Femur (tissue), 1 donor: ENCODE results near the gene PCDH15.
"Not testable (repeated sequence)": the region's sequence is repeated elsewhere in the genome, so short reads cannot be mapped to it uniquely, and the experiment has no call there.

ENCODE experiments used
- DNase-seq: peaks from one replicate; pipeline ENCODE4 v3.0.0-alpha.2; 2017

The PCDH15 gene

GRCh38 chr10:54531296-54531695 is 269.7 kb downstream of the PCDH15 start:
- DNase-seq = no peak

DNA sequence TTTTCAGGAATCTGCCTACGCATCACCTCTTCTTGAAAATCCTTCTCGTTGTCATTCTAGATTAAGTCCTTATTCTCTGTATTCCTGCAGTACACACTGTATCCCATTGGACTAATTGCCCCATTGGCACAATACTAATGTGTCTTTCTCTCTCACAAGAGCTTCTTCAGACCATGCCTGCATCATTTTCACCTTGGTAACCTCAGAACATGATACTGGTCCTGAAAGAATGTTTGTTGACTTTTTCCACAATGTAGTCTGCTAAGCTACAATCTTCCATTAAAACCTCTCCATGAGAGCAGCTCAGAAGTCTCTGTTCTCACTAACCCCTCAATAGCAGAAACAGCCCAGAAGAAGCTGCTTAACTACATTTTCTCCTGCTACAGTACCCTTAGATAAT is 270.7 kb downstream of the PCDH15 start:
- no peak for DNase-seq

GRCh38 chr10:54525816-54526215 is 275.2 kb downstream of the PCDH15 start:
- DNase-seq = no peak

- DNase-seq = not testable (repeated sequence)
These were observed 285.8 kb downstream of the PCDH15 start for GRCh38 chr10:54515244-54515643.

DNA sequence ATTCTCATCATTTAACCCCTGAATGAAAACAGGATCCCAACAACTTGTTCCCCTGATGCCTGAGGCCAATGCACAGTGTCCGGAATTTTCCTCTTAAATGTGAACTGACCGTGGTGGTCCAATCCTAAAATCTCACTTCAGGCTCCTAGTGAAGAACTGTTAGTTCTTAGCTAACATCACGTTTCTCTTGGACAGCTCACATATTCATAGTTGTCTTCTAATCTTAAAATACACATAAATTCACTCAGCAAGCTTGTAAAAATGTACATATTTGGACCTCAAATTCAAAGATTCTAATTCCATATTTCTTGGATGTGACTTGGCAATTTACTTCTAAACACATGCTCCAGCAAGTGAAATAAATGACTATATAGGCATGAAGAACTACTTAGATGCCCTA is 297.2 kb downstream of the PCDH15 start:
- DNase-seq = no peak

- DNase-seq = no peak
These were observed 299.1 kb downstream of the PCDH15 start for GRCh38 chr10:54501929-54502328.

DNA sequence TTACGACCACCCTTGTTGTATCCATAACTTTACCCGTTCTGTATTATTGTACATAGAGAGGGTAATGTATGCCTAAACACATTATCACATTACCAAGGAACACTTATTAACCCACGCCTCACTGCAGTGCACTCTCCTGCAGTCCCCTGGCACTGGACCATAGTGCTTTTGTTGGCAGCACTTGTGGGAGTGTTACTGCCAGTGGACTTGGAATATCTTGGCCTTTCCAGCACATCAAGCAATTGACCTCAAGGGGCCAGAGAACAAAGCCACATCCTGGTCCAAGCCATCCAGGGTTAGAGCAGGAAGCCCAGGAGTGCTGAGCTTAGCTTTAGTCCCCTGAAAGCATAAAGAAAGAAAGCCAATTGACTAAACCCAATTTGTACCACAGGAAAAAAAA is 304.2 kb downstream of the PCDH15 start:
- DNase-seq = no peak

DNA sequence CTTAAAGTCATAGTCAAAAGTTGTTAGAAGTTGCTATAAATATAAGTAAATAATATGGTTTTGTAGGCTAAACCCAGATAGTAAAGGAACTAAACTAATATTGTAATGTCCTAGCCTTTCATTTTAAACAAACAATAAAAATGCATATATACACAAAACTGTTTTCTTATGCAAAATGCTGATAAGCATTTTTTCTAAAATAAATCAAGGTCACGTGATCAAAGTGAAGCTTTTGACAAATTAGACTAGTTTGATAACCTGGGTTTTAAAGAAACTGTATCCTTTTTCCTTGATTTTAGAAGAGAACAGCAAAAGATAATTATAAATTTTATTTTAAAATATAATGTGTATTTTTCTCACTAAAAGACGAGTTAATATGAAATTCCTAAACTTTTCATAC is 313.3 kb downstream of the PCDH15 start:
- DNase-seq = no peak

GRCh38 chr10:54485971-54486370 is 315.1 kb downstream of the PCDH15 start:
- DNase-seq = no peak

DNA sequence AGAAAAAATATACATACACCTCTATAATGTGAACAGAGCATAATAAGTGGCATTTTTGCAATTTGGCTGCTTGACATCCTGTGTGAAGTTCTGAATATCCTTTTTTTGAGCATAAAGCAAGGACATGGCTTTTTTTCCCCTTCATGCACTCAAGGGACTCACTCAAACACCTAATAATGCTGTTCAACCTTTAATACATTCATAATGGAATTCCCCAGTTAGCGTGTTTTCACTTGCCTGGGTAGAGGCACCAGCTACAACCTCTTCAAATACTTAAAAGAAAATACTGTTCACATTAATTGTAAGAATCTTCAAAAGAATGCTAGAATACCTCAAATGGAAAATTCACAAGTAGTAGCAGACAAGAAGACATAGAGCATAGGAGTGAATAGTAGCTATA is 316.8 kb downstream of the PCDH15 start:
- no peak for DNase-seq

GRCh38 chr10:54478601-54479000 is 322.4 kb downstream of the PCDH15 start:
- no peak for DNase-seq

DNA sequence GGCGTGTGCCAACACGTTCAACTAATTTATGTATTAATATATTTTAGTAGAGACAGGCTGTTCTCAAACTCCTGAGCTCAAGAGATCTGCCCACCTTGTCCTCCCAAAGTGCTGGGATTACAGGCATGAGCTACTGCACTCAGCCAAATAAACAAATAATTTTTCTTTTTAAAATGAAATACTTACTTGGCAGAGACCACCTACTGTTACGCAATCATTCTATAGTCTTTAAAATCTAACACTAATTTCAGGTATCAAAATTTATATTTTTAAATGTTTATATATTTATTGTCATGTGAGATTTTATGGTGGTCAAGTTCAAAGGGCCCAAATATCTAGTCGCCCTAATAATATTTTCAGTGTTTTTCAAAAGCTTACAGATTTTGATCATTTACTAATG is 323.3 kb downstream of the PCDH15 start:
- DNase-seq = no peak

DNA sequence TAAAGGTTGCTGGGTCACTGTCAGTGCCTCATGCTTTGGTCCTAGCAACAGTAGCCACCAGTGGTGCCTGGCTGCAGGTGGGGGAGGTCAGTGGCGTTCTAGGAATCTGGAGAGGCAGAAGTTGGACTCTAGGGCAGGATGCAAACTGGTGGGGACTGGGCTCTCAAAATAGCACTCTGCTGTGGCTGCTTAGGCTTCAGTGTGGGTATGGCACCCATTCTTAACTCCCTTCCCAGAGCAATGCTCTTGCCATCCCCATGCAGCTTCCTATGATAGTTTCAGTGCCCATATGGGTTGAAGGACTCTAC is 330.8 kb downstream of the PCDH15 start:
- no peak for DNase-seq

- DNase-seq = no peak
These were observed 331.3 kb downstream of the PCDH15 start for GRCh38 chr10:54469587-54470323.

DNA sequence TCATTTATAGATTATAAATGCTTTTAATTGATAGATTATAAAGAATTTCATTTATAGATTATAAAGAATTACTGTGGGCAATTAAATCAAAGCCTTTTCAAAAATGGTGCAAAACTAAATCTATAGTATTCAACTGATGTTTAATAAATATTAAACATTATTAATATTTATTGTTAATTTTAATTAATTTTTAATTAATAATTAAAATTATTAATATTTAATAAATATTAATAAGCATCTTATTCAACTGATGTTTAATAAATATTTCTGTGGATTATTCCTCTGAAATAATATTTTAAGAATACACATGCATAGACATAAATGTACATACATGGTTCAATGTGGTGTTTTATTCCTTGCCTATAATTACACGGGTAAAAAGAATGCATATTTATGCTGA is 346.8 kb downstream of the PCDH15 start:
- DNase-seq = no peak

DNA sequence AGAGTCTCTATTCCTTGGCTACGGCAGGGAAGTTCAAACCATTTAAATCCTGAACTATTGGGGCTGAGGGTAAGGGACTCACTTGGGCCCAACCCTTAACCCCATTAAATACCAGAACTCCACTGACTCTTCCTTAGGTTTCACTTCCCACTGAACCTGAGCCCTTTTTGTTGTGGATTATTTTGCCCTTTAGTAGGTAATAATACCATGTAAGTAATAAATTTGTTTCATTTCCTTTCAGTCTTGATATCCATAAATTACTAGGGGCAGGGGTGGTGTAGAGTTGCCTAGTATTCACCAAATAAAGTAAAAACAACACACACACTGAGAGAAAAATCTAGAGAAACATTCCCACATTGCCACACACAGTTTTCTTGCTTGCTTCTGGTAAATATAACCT is 352.0 kb downstream of the PCDH15 start:
- no peak for DNase-seq

DNA sequence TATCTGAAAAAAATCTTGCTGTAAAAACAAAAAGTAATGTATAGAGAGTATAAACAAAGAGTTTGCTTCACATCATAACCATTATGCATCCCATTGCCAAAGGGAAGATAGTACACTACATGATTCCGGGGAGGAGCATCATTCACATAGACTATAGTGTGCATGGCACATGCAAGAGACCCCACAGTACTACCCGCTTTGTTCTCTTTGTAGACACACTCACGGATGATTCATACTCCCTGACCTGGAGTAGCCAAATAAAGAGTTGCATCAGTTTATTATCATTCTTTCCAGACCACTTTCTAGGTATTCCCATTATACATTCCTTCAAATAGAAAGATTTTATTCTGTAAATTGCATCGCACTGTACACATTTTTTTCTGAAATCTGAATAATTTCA is 356.9 kb downstream of the PCDH15 start:
- no peak for DNase-seq

DNA sequence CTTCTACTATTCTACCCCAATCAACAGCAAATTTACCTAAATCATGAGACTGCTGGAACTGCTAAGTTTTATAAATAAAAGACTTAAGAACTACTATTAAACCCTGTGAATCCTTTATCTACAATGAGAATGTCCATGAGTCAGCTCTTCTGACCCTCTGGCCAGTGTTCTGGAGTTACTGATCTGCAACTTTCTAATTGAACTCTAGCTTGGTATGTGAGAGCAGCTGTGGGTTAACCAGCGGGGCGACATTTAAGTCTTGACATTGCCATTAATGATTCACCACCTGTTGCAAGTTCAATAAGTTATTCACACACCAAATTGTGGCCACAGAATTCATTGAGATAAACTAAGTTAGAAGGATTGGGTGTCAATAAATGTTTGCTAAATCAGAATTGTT is 359.8 kb downstream of the PCDH15 start:
- no peak for DNase-seq

- no peak for DNase-seq
These were observed 366.2 kb downstream of the PCDH15 start for GRCh38 chr10:54434782-54435181.

- no peak for DNase-seq
These were observed 385.5 kb downstream of the PCDH15 start for GRCh38 chr10:54415483-54415882.

DNA sequence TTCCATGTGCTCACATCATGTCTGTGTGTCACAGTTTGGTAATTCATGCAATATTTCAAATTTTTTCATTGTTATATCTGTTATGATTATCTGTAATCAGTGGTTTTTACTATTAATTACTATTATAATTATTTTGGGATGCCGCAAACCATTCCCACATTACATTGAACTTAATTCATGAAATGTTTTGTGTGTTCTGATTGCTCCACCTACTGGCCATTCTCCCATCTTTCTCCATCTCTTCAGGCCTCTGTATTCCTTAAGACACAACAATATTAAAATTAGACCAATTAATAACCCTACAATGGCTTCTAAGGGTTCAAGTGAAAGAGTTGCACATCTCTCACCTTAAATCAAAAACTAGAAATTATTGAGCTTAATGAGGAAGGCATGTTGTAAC is 398.5 kb downstream of the PCDH15 start:
- DNase-seq = no peak

- no peak for DNase-seq
These were observed 405.0 kb downstream of the PCDH15 start for GRCh38 chr10:54396031-54396430.

- not testable (repeated sequence) for DNase-seq
These were observed 406.4 kb downstream of the PCDH15 start for GRCh38 chr10:54394598-54394997.

DNA sequence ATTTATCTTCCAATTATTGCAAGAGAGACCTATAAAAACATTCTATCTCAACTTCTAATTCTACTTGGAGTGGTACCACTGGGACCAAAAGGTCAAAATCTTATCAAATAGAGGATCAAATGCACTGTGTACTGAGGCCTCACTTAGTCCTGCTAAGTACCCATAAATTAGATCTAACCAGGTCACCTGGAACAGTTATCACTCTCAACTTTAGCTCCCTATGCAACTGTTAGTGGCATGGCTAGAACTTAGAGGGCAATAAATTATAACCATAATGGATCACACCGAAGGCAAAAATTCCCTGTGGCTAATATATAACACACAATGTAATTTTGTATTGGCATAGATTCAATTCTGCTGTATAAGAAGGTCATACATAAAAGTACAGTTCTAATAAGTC is 428.9 kb downstream of the PCDH15 start:
- DNase-seq = no peak

DNA sequence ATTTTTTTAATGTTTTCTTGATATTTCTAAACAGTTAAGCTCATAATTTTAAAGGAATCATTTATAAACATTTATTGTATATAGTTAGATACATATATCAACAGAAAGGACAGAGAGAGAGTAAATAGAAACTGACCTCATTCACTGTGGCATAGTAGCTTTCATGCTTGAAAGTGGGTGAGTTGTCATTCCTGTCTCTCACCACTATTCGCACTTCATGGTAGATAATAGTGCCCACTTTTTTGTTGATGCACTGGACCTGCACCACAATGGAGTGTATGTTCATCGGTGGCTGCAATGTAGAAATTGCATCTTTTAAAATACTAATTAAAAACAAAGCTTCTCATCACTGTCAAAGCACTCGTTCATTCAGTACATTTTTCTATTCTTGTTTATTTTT is 432.0 kb downstream of the PCDH15 start:
- DNase-seq = no peak

DNA sequence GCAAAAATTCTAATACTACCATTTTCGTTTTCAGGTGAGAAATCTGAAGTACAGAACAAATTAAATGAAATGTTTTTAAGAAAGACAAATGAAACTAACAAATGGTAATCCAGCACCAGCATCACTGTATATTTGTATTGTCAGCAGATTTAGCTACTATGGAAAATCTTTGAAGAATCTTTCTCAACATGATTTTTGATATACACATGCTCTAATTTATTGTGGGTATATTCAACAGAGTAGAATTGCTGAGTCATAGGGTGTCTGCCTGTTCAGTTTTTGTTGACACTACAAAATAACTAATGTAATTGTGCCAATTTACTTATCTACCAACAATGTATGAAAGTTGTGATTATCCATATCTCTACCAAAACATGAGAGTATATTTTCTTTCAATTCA is 437.6 kb downstream of the PCDH15 start:
- DNase-seq = no peak
